AG10803 (cell line): ENCODE data around the gene BST1.
A peak's percentile ranks its signal among the peaks of the same experiment; 100 is the strongest.

Experiments used
- DNase-seq: peaks from one replicate; pipeline ENCODE4 v3.0.0; 2010; ENCODE audit warnings: low read depth
- H3K4me3 ChIP-seq: 2 replicates; pipeline ENCODE4 v1.5.1; 2011; ENCODE audit warnings: mild to moderate bottlenecking, low read length, control low read depth
- TF ChIP-seq, protein P1 (sequence below): conservative IDR thresholded peaks from 2 replicates; pipeline ENCODE4 v1.5.1; 2011; ENCODE audit warnings: mild to moderate bottlenecking, low read length, control low read depth, inconsistent platforms

The BST1 gene

DNA sequence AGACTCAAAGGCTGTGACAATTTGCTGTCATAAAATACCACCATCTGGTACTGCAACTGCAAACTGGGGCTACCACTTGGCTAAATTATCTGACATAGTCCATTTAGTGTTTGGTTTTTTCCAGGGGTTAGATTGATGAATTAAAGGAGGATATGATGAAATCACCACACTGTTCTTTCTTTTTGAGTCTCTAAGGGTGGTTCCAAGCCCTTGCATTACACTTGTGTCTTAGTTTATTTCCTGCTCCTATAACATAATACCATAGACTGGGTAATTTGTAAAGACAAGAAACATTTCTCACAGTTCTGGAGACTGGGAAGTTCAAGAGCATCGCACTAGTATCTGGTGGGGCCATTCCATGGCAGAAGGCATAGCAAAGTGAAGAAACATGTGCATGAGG, 43.2 kb downstream of the BST1 start:
- no peak overlapping the region for H3K4me3 ChIP-seq
- TF ChIP-seq, protein P1, sequence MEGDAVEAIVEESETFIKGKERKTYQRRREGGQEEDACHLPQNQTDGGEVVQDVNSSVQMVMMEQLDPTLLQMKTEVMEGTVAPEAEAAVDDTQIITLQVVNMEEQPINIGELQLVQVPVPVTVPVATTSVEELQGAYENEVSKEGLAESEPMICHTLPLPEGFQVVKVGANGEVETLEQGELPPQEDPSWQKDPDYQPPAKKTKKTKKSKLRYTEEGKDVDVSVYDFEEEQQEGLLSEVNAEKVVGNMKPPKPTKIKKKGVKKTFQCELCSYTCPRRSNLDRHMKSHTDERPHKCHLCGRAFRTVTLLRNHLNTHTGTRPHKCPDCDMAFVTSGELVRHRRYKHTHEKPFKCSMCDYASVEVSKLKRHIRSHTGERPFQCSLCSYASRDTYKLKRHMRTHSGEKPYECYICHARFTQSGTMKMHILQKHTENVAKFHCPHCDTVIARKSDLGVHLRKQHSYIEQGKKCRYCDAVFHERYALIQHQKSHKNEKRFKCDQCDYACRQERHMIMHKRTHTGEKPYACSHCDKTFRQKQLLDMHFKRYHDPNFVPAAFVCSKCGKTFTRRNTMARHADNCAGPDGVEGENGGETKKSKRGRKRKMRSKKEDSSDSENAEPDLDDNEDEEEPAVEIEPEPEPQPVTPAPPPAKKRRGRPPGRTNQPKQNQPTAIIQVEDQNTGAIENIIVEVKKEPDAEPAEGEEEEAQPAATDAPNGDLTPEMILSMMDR = no peak
- DNase-seq = no peak

DNA sequence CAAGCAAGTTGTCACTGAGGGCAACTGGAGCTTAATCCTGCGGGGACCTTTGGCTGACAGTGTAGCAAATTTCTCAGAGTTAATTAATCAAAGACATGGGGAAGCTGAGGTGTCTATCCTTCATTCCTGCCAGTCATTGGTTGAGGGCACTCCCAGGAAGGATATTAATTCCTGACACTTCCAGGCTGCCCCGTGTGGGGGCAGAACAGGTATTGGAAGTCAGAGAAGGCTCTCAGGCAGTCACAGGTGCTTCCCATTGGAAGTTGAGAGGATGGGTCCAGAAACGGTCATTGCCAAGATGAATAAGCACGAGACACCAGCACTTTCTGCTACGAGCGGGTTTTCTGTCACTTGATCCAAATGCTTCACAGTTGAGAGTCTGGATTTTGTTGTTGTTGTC, 46.1 kb downstream of the BST1 start:
- no peak for DNase-seq
- H3K4me3 ChIP-seq = no peak overlapping the region
- TF ChIP-seq, protein P1 = no peak

DNA sequence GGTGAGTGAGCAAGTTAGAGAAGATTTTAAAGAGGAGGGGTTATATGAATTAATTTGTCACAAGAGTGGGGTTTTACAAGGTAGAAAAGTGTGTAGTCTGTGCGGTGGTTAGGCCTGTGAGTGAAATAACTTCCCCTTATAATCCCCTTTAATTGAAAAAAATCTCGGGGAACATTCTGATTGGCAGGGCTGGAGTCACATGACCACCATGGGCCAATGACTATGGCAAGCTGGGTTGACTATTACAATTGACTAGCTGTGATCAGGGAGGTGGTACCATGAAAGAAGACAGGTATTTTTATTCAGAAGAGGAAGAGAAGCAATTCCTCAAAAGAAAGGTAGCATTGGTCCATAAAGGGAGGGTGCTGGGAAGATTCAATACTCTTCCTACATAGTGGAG, 48.3 kb downstream of the BST1 start:
- no peak for DNase-seq
- TF ChIP-seq, protein P1 = no peak
- H3K4me3 ChIP-seq = no peak overlapping the region

DNA sequence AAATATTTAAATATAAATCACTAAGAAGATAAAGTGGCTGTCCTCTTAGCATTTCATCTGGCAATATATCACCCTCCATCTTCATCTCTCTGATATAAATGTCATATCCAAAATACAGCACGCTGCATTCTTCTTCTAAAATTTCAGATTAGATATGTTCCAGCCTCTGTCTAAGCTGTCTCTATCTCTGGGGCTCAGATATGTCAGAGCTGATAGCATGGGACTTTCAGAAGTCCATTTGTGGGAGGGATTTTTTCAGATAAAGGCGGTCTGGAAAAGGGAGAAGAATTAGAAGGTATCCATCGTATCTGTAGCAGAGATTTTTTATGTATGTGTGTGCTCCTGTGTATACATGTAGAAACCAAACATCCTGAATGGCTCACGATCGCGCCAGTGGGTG, 50.2 kb downstream of the BST1 start:
- TF ChIP-seq, protein P1 = no peak
- DNase-seq = no peak
- H3K4me3 ChIP-seq = no peak overlapping the region

DNA sequence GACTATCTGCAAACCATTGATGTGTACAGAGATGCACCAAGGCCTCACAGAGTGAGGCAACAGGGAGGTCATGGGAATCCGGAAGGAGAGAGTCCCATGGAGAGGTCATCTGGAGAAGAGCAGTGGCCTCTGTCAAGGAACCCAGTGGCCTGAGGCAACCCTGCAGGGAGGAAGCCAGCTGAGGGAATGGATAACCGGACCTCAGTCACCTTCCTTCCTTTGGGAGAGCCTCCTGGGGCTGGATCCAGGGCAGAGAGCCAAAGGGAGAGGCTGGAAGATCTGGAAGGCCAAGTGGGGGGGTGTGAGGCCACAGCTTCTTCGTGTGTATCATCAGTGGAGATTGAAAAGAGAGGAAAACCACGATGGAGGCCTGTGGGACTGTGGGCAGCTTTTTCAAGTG, 50.9 kb downstream of the BST1 start:
- H3K4me3 ChIP-seq = no peak overlapping the region
- TF ChIP-seq, protein P1 = no peak
- DNase-seq = no peak

DNA sequence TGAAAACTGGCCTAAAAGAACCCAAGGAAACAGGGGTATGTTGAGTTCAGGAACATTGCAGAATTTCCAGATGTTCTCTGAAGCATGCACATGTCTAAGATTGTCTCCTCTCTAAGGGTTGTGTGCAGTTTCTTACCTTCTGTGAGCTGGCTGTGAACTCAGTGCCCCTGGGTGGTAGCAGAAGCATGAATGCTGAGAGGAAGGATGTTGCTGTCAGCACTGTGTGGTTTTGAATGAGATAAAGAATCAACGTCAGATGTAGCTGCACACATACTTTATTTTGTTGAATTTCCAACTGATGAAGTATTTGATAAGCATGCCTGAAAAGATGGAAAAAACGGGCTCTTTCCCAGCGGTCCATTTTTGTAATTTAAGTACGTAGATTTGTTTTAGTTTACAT, 51.5 kb downstream of the BST1 start:
- DNase-seq = no peak
- TF ChIP-seq, protein P1 = no peak
- no peak overlapping the region for H3K4me3 ChIP-seq

DNA sequence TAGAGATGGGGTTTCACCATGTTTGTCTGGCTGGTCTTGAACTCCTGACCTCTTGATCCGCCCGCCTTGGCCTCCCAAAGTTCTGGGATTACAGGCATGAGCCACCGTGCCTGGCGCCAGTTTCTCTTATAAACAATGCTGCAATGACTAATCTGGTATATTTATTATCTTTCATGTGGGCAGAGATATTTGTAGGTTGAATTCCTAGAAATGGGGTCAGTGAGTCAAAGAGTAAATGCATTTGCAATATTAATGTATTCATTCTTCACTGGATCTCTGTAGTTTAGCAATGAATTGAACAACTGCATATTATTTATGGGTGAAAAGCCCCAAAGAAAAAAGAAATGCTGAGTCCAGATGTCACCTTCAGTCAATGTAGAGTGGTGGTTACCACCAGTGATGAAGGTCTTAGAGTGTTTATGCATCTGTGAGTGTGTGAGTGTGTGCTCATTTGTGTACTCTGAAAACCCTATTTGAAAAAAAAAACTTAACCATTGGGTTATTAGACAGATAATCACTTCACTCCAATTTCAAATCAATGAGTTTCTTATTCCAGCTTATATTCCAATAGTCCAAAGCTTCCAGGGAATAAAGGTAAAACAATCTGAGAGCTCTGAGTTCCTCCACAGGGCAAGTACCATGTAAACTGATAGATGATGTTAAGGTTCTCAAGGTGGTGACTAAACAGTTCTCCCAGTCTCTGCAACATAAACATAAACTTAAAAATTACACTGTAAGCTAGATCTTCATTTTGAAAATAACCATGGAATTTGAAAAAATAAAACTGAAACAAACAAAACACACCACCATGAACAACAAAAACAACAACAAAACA, 52.7 kb downstream of the BST1 start:
- TF ChIP-seq, protein P1 = no peak
- peak; percentile 13 for DNase-seq
- H3K4me3 ChIP-seq = no peak overlapping the region
